ENCODE data around the gene EPHB1. TPM values are rescaled to one million over a fixed set of nuclear protein-coding genes. Genes with fewer than 3 reads are reported as not detected.

Gene EPHB1
- polyA plus RNA-seq, 3 donors, result 0.06 to 0.55 TPM; not detected in 1

DNA sequence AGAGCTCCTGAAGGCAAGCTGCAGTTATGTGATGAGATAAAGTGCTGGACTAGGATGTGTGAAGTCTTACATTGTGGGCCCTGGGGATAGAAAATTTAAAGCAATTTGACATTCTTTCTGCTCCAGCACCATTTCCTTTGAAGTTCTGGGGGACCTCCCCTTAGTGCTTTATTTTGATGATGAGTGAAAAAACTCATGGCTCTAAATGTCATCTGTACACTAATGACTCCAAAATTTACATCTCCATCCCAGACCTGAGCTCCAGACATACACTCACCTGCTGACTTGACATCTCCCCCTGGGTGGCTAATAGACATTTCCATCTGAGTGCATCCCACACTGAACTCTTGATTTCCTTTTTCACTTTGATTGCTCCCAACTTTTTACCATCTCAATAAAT lies 276.4 kb downstream of the EPHB1 start:
- Mint-ChIP-seq H3K4me3 (no peak overlapping the region), H3K27me3 (ENCODE audit: low read depth in 3 of 3) (no peaks in the 10 kb centered on the region), H3K36me3 (no peaks in the 10 kb centered on the region), H3K9me3 (peaks cover 8 to 21% (median 17%) of the 10 kb centered on the region in 7 donors), H3K4me1 (no peaks in the 10 kb centered on the region), H3K27ac (no peak overlapping the region)
- Histone ChIP-seq H3K9me3 (replicated peaks in 1 of 2; ENCODE audit: control insufficient read depth in 1 of 2, insufficient read depth in 1 of 2, low read length in 2 of 2) (peaks cover 0 to 11% of the 10 kb centered on the region in 2 donors), H3K27ac (ENCODE audit: low read depth in 1 of 2, low read length in 2 of 2) (no peak overlapping the region), H3K27me3 (ENCODE audit: control insufficient read depth in 2 of 2, insufficient read depth in 2 of 2, low read length in 2 of 2) (no peaks in the 10 kb centered on the region), H3K4me1 (ENCODE audit: control insufficient read depth in 1 of 2, insufficient read depth in 2 of 2, low read length in 2 of 2) (no peaks in the 10 kb centered on the region), H3K4me2 (replicated peaks; ENCODE audit: extremely low read depth, low read length, poor library complexity, severe bottlenecking) (no peak overlapping the region), H4K20me1 (ENCODE audit: insufficient read depth, low read length) (no peaks in the 10 kb centered on the region), H3K9ac (ENCODE audit: insufficient read depth, low read length, poor library complexity, severe bottlenecking) (no peak overlapping the region), H3K79me2 (ENCODE audit: insufficient read depth, low read length) (no peaks in the 10 kb centered on the region), H2AFZ (ENCODE audit: insufficient read depth, low read depth, low read length, poor library complexity, severe bottlenecking) (no peak overlapping the region), H3K4me3 (replicated peaks in 1 of 3; ENCODE audit: low read depth in 2 of 3, low read length in 3 of 3) (no peak overlapping the region), H3K36me3 (replicated peaks in 1 of 2; ENCODE audit: control insufficient read depth in 1 of 2, insufficient read depth in 2 of 2, low read length in 2 of 2) (no peaks in the 10 kb centered on the region)
- intact Hi-C loops (cut with micrococcal nuclease), result no loop called here
- TF ChIP-seq, protein P1, sequence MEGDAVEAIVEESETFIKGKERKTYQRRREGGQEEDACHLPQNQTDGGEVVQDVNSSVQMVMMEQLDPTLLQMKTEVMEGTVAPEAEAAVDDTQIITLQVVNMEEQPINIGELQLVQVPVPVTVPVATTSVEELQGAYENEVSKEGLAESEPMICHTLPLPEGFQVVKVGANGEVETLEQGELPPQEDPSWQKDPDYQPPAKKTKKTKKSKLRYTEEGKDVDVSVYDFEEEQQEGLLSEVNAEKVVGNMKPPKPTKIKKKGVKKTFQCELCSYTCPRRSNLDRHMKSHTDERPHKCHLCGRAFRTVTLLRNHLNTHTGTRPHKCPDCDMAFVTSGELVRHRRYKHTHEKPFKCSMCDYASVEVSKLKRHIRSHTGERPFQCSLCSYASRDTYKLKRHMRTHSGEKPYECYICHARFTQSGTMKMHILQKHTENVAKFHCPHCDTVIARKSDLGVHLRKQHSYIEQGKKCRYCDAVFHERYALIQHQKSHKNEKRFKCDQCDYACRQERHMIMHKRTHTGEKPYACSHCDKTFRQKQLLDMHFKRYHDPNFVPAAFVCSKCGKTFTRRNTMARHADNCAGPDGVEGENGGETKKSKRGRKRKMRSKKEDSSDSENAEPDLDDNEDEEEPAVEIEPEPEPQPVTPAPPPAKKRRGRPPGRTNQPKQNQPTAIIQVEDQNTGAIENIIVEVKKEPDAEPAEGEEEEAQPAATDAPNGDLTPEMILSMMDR (IDR thresholded peaks at IDR 0.05), result no peak
- no peak for DNase-seq

DNA sequence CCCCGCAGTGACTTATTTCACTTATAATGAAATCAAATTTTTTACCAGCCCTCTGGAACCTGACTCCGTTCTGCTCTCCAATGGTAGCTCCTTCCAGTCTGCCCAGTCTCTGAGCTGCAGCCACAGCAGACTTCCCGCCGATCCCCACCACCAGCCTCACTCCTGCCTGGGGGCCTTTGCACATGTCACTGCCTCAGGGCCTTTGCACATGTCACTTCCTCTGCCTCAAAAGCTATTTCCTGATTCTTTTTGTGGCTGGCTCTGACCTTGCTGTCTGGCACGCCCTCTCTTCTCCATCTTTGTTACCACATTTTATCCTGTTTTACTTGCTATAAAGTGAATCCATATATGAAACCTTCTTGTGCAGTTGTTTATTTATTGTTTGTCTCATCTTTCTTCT lies 277.4 kb downstream of the EPHB1 start:
- Mint-ChIP-seq H3K27me3 (ENCODE audit: low read depth in 3 of 3) (no peaks in the 10 kb centered on the region), H3K9me3 (peaks cover 3 to 18% (median 15%) of the 10 kb centered on the region in 7 donors), H3K27ac (no peak overlapping the region), H3K4me1 (no peaks in the 10 kb centered on the region), H3K36me3 (no peaks in the 10 kb centered on the region), H3K4me3 (no peak overlapping the region)
- Histone ChIP-seq H3K9me3 (replicated peaks in 1 of 2; ENCODE audit: control insufficient read depth in 1 of 2, insufficient read depth in 1 of 2, low read length in 2 of 2) (peaks cover 0 to 7% of the 10 kb centered on the region in 2 donors), H3K4me1 (ENCODE audit: control insufficient read depth in 1 of 2, insufficient read depth in 2 of 2, low read length in 2 of 2) (no peaks in the 10 kb centered on the region), H3K36me3 (replicated peaks in 1 of 2; ENCODE audit: control insufficient read depth in 1 of 2, insufficient read depth in 2 of 2, low read length in 2 of 2) (no peaks in the 10 kb centered on the region), H3K9ac (ENCODE audit: insufficient read depth, low read length, poor library complexity, severe bottlenecking) (no peak overlapping the region), H3K79me2 (ENCODE audit: insufficient read depth, low read length) (no peaks in the 10 kb centered on the region), H3K27me3 (ENCODE audit: control insufficient read depth in 2 of 2, insufficient read depth in 2 of 2, low read length in 2 of 2) (no peaks in the 10 kb centered on the region), H2AFZ (ENCODE audit: insufficient read depth, low read depth, low read length, poor library complexity, severe bottlenecking) (no peak overlapping the region), H3K4me2 (replicated peaks; ENCODE audit: extremely low read depth, low read length, poor library complexity, severe bottlenecking) (no peak overlapping the region), H3K27ac (ENCODE audit: low read depth in 1 of 2, low read length in 2 of 2) (no peak overlapping the region), H3K4me3 (replicated peaks in 1 of 3; ENCODE audit: low read depth in 2 of 3, low read length in 3 of 3) (no peak overlapping the region), H4K20me1 (ENCODE audit: insufficient read depth, low read length) (no peaks in the 10 kb centered on the region)
- DNase-seq, result no peak
- TF ChIP-seq, protein P1 (IDR thresholded peaks at IDR 0.05), result no peak
- 98% methylated on average over 4 of the region's 5 CpGs for WGBS (ENCODE audit: insufficient coverage)
- intact Hi-C loops (cut with micrococcal nuclease), result no loop called here
